HEK293 (cell line): ENCODE results near the gene POLR2L.

Source experiments
- KLF10 ChIP-seq: fragments of 450-650 bp; IDR thresholded peaks from 2 replicates; pipeline ENCODE4 v1.5.1; 2018; ENCODE audit warnings: missing biosample characterization, mild to moderate bottlenecking, missing genetic modification characterization
- MYNN ChIP-seq: fragments of 450-650 bp; formaldehyde crosslinking; IDR thresholded peaks from 2 replicates; pipeline ENCODE4 v1.5.1; 2016; ENCODE audit warnings: missing biosample characterization, missing genetic modification characterization, borderline replicate concordance
- PBX3 ChIP-seq: sonication (generic); formaldehyde crosslinking; IDR thresholded peaks from 2 replicates; pipeline ENCODE4 v1.8.1; 2022; ENCODE audit warnings: mild to moderate bottlenecking, moderate library complexity, missing genetic modification reagents
- ZBTB21 ChIP-seq: fragments of 450-650 bp; formaldehyde crosslinking; IDR thresholded peaks from 2 replicates; pipeline ENCODE4 v1.5.1; 2017; ENCODE audit warnings: missing biosample characterization, missing genetic modification characterization
- ZNF416 ChIP-seq: fragments of 450-650 bp; formaldehyde crosslinking; IDR thresholded peaks from 2 replicates; pipeline ENCODE4 v1.5.1; 2016; ENCODE audit warnings: missing biosample characterization, missing genetic modification characterization
- ZNF624 ChIP-seq: fragments of 450-650 bp; formaldehyde crosslinking; IDR thresholded peaks from 2 replicates; pipeline ENCODE4 v1.5.1; 2017; ENCODE audit warnings: missing biosample characterization, missing genetic modification characterization
- ZNF701 ChIP-seq: fragments of 450-650 bp; formaldehyde crosslinking; IDR thresholded peaks from 2 replicates; pipeline ENCODE4 v1.5.1; 2016; ENCODE audit warnings: missing biosample characterization, missing genetic modification characterization
- ZNF830 ChIP-seq: fragments of 450-650 bp; IDR thresholded peaks from 2 replicates; pipeline ENCODE4 v1.5.0; 2018; ENCODE audit warnings: missing biosample characterization, missing genetic modification characterization, low read depth, mild to moderate bottlenecking, moderate library complexity
- ZSCAN5A ChIP-seq: fragments of 450-650 bp; formaldehyde crosslinking; IDR thresholded peaks from 2 replicates; pipeline ENCODE4 v1.5.1; 2016; ENCODE audit warnings: missing biosample characterization, missing genetic modification characterization
- TF ChIP-seq, protein P1 (sequence below): fragments of 450-650 bp; formaldehyde crosslinking; IDR thresholded peaks from 2 replicates; pipeline ENCODE4 v1.5.1; 2016; ENCODE audit warnings: missing biosample characterization, missing genetic modification characterization
- TF ChIP-seq, protein P2 (sequence below): fragments of 450-650 bp; formaldehyde crosslinking; IDR thresholded peaks from 2 replicates; pipeline ENCODE4 v1.5.1; 2016; ENCODE audit warnings: missing biosample characterization, missing genetic modification characterization

GRCh38 chr11:795634-796564, 46.4 kb downstream of the POLR2L start:
- no peak for TF ChIP-seq PBX3 (CRISPR knock-in tag)
- no peak for TF ChIP-seq MYNN
- TF ChIP-seq ZNF416 (tag by site-specific recombination): no peak
- TF ChIP-seq, protein P1, sequence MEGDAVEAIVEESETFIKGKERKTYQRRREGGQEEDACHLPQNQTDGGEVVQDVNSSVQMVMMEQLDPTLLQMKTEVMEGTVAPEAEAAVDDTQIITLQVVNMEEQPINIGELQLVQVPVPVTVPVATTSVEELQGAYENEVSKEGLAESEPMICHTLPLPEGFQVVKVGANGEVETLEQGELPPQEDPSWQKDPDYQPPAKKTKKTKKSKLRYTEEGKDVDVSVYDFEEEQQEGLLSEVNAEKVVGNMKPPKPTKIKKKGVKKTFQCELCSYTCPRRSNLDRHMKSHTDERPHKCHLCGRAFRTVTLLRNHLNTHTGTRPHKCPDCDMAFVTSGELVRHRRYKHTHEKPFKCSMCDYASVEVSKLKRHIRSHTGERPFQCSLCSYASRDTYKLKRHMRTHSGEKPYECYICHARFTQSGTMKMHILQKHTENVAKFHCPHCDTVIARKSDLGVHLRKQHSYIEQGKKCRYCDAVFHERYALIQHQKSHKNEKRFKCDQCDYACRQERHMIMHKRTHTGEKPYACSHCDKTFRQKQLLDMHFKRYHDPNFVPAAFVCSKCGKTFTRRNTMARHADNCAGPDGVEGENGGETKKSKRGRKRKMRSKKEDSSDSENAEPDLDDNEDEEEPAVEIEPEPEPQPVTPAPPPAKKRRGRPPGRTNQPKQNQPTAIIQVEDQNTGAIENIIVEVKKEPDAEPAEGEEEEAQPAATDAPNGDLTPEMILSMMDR (tag by site-specific recombination): no peak
- TF ChIP-seq ZBTB21 (tag by site-specific recombination): no peak
- TF ChIP-seq, protein P2, sequence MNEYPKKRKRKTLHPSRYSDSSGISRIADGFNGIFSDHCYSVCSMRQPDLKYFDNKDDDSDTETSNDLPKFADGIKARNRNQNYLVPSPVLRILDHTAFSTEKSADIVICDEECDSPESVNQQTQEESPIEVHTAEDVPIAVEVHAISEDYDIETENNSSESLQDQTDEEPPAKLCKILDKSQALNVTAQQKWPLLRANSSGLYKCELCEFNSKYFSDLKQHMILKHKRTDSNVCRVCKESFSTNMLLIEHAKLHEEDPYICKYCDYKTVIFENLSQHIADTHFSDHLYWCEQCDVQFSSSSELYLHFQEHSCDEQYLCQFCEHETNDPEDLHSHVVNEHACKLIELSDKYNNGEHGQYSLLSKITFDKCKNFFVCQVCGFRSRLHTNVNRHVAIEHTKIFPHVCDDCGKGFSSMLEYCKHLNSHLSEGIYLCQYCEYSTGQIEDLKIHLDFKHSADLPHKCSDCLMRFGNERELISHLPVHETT (tag by site-specific recombination): no peak
- no peak for TF ChIP-seq ZNF830
- no peak for TF ChIP-seq ZSCAN5A (tag by site-specific recombination)
- no peak for TF ChIP-seq ZNF624
- peak; percentile 17; the same call in 1 of the 2 replicates for TF ChIP-seq KLF10 (tag by site-specific recombination)
- no peak for TF ChIP-seq ZNF701 (tag by site-specific recombination)
